Trophoblast cell (in vitro differentiated cells and primary cell): ENCODE data around the gene COX8C.
A peak's percentile ranks its signal among the peaks of the same experiment; 100 is the strongest.

Experiments
- DNase-seq, 2 donors: peaks; one replicate each; pipeline ENCODE4 v3.0.0-alpha.2; 2016
- H2AFZ ChIP-seq: 2 replicates; pipeline ENCODE4 v1.6.1; 2013; ENCODE audit warnings: low read length, moderate library complexity, mild to moderate bottlenecking; ENCODE audit not compliant: insufficient read depth, poor library complexity
- H2AK5ac ChIP-seq: 2 replicates; pipeline ENCODE4 v1.6.1; 2013; ENCODE audit warnings: mild to moderate bottlenecking, low read length
- H2BK120ac ChIP-seq: 2 replicates; pipeline ENCODE4 v1.6.1; 2013; ENCODE audit warnings: low read length, mild to moderate bottlenecking, moderate library complexity; ENCODE audit not compliant: insufficient read depth, poor library complexity
- H2BK12ac ChIP-seq: 2 replicates; pipeline ENCODE4 v1.6.1; 2013; ENCODE audit warnings: mild to moderate bottlenecking, low read length, moderate library complexity
- H2BK5ac ChIP-seq: 2 replicates; pipeline ENCODE4 v1.6.1; 2013; ENCODE audit warnings: low read length, low read depth, moderate library complexity, mild to moderate bottlenecking; ENCODE audit not compliant: poor library complexity
- H3K14ac ChIP-seq: 2 replicates; pipeline ENCODE4 v1.6.1; 2013; ENCODE audit warnings: mild to moderate bottlenecking, low read length
- H3K18ac ChIP-seq: 2 replicates; pipeline ENCODE4 v1.6.1; 2013; ENCODE audit warnings: mild to moderate bottlenecking, low read length
- H3K23ac ChIP-seq: 2 replicates; pipeline ENCODE4 v1.6.1; 2013; ENCODE audit warnings: low read length
- H3K27ac ChIP-seq: 2 replicates; pipeline ENCODE4 v1.5.1; 2013; ENCODE audit warnings: low read depth, mild to moderate bottlenecking, inconsistent platforms, low read length, moderate library complexity
- H3K27me3 ChIP-seq: 2 replicates; pipeline ENCODE4 v1.6.1; 2013; ENCODE audit warnings: inconsistent platforms, mild to moderate bottlenecking, low read length, moderate library complexity; ENCODE audit not compliant: insufficient read depth
- H3K36me3 ChIP-seq, 2 experiments: 1 replicate in 1 of 2; 2 replicates in 1 of 2; pipeline ENCODE4 v1.6.1; 2013; ENCODE audit warnings: low read length in 2 of 2, mild to moderate bottlenecking in 2 of 2, moderate library complexity in 1 of 2; ENCODE audit not compliant: insufficient read depth in 2 of 2, control insufficient read depth in 1 of 2
- H3K4ac ChIP-seq: 2 replicates; pipeline ENCODE4 v1.6.1; 2013; ENCODE audit warnings: low read depth, mild to moderate bottlenecking, low read length, moderate library complexity
- H3K4me1 ChIP-seq, 2 experiments: 1 replicate in 1 of 2; 2 replicates in 1 of 2; pipeline ENCODE4 v1.6.1; 2013; ENCODE audit warnings: low read length in 2 of 2, mild to moderate bottlenecking in 2 of 2, moderate library complexity in 1 of 2; ENCODE audit not compliant: insufficient read depth in 2 of 2, control insufficient read depth in 1 of 2
- H3K4me2 ChIP-seq: 2 replicates; pipeline ENCODE4 v1.6.1; 2013; ENCODE audit warnings: inconsistent platforms, mild to moderate bottlenecking, low read length, moderate library complexity
- H3K4me3 ChIP-seq: 2 replicates; pipeline ENCODE4 v1.5.1; 2013; ENCODE audit warnings: mild to moderate bottlenecking, low read depth, low read length, inconsistent platforms
- H3K79me1 ChIP-seq: one replicate; pipeline ENCODE4 v1.6.1; 2013; ENCODE audit warnings: low read length
- H3K79me2 ChIP-seq: 2 replicates; pipeline ENCODE4 v1.6.1; 2013; ENCODE audit warnings: low read length, mild to moderate bottlenecking; ENCODE audit not compliant: control insufficient read depth, insufficient read depth, poor library complexity
- H3K9ac ChIP-seq: 2 replicates; pipeline ENCODE4 v1.6.1; 2013; ENCODE audit warnings: mild to moderate bottlenecking, low read length
- H3K9me3 ChIP-seq: 2 replicates; pipeline ENCODE4 v1.6.1; 2013; ENCODE audit warnings: low read depth, mild to moderate bottlenecking, control low read depth, inconsistent platforms, low read length; ENCODE audit not compliant: insufficient read depth
- H4K12ac ChIP-seq: 2 replicates; pipeline ENCODE4 v1.6.1; 2013; ENCODE audit warnings: low read depth, mild to moderate bottlenecking, low read length, moderate library complexity
- H4K8ac ChIP-seq: 2 replicates; pipeline ENCODE4 v1.6.1; 2013; ENCODE audit warnings: low read depth, mild to moderate bottlenecking, low read length, moderate library complexity
- H4K91ac ChIP-seq: one replicate; pipeline ENCODE4 v1.6.1; 2013; ENCODE audit warnings: low read depth, mild to moderate bottlenecking, low read length, moderate library complexity
- WGBS: extraction: QIAGEN DNeasy Blood & Tissue Kit; methylation state at CpG from one replicate; pipeline ENCODE4 v1.1.7; 2013; ENCODE audit warnings: missing lambda C conversion rate; ENCODE audit not compliant: insufficient read length, insufficient coverage; ENCODE audit errors: extremely low coverage; 5-methylcytosine and 5-hydroxymethylcytosine counted together

COX8C gene

GRCh38 chr14:93322929-93323599, 23.9 kb upstream of the COX8C start:
- no CpG with 5 or more reads among the region's 5 CpGs for WGBS
- H3K36me3 ChIP-seq, result peaks cover 0 to 2% of the 10 kb centered on the region in 2 experiments
- H4K91ac ChIP-seq, result no peak overlapping the region

GRCh38 chr14:93323600-93324174, 23.3 kb upstream of the COX8C start:
- no peak overlapping the region for H3K27ac ChIP-seq
- no CpG with 5 or more reads among the region's 4 CpGs for WGBS
- peak overlapping the region; percentile 62 for H3K4ac ChIP-seq
- H3K79me2 ChIP-seq, result peaks cover 22% of the 10 kb centered on the region
- no peak overlapping the region for H4K8ac ChIP-seq
- H3K4me2 ChIP-seq, result no peak overlapping the region
- no peak overlapping the region for H2AK5ac ChIP-seq
- H3K23ac ChIP-seq, result no peak overlapping the region
- no peak overlapping the region for H2BK12ac ChIP-seq
- no peak overlapping the region for H3K14ac ChIP-seq
- H3K18ac ChIP-seq, result no peak overlapping the region
- H2AFZ ChIP-seq, result no peak overlapping the region
- H3K4me1 ChIP-seq, result peaks cover 6 to 12% of the 10 kb centered on the region in 2 experiments
- H4K91ac ChIP-seq, result no peak overlapping the region
- no peak overlapping the region for H3K9ac ChIP-seq
- H3K36me3 ChIP-seq, result peaks cover 0 to 2% of the 10 kb centered on the region in 2 experiments
- no peak overlapping the region for H2BK120ac ChIP-seq
- H3K79me1 ChIP-seq, result peaks cover 2% of the 10 kb centered on the region
- H4K12ac ChIP-seq, result no peak overlapping the region
- H3K9me3 ChIP-seq, result no peaks in the 10 kb centered on the region
- no peaks in the 10 kb centered on the region for H3K27me3 ChIP-seq
- DNase-seq, result no peak
- no peak overlapping the region for H3K4me3 ChIP-seq
- H2BK5ac ChIP-seq, result no peak overlapping the region

More at GRCh38 chr14:93322929-93323599, 23.9 kb upstream of the COX8C start:
- Histone ChIP-seq H2BK120ac (no peak overlapping the region), H2AFZ (no peak overlapping the region), H3K4me1 (peaks cover 6 to 13% of the 10 kb centered on the region in 2 experiments), H2AK5ac (no peak overlapping the region), H4K8ac (no peak overlapping the region), H3K23ac (no peak overlapping the region), H3K14ac (no peak overlapping the region), H3K79me2 (peaks cover 20% of the 10 kb centered on the region), H3K4me2 (no peak overlapping the region), H3K27me3 (no peaks in the 10 kb centered on the region), H3K18ac (peak overlapping the region; percentile 18), H3K9ac (no peak overlapping the region), H3K27ac (no peak overlapping the region), H3K79me1 (peaks cover 2% of the 10 kb centered on the region), H4K12ac (no peak overlapping the region), H2BK12ac (no peak overlapping the region), H3K4ac (peak overlapping the region; percentile 65), H2BK5ac (no peak overlapping the region), H3K4me3 (no peak overlapping the region), H3K9me3 (no peaks in the 10 kb centered on the region)
- no peak for DNase-seq

- Histone ChIP-seq H3K9ac (no peak overlapping the region), H3K79me1 (peaks cover 2% of the 10 kb centered on the region), H3K9me3 (no peaks in the 10 kb centered on the region), H3K27ac (no peak overlapping the region), H4K91ac (no peak overlapping the region), H3K4me1 (peaks cover 0 to 7% of the 10 kb centered on the region in 2 experiments), H3K23ac (no peak overlapping the region), H3K36me3 (peaks cover 0 to 2% of the 10 kb centered on the region in 2 experiments), H2BK12ac (peak overlapping the region; percentile 60), H3K14ac (peak overlapping the region; percentile 40), H3K79me2 (peaks cover 19% of the 10 kb centered on the region), H2AK5ac (no peak overlapping the region), H4K8ac (no peak overlapping the region), H2BK120ac (no peak overlapping the region), H3K4me2 (no peak overlapping the region), H3K4me3 (no peak overlapping the region), H3K4ac (peak overlapping the region; percentile 100), H2AFZ (no peak overlapping the region), H4K12ac (no peak overlapping the region), H3K27me3 (no peaks in the 10 kb centered on the region), H3K18ac (no peak overlapping the region), H2BK5ac (peak overlapping the region; percentile 52)
- WGBS, result no CpG with 5 or more reads among the region's 5 CpGs
- no peak for DNase-seq
Measured at GRCh38 chr14:93326196-93326595, 20.8 kb upstream of the COX8C start.

GRCh38 chr14:93328546-93328945, 18.4 kb upstream of the COX8C start:
- Histone ChIP-seq H4K8ac (no peak overlapping the region), H3K36me3 (peaks cover 0 to 2% of the 10 kb centered on the region in 2 experiments), H2BK5ac (no peak overlapping the region), H3K4me2 (no peak overlapping the region), H2AK5ac (no peak overlapping the region), H4K91ac (no peak overlapping the region), H3K27me3 (no peaks in the 10 kb centered on the region), H3K14ac (no peak overlapping the region), H4K12ac (no peak overlapping the region), H2AFZ (no peak overlapping the region), H2BK120ac (no peak overlapping the region), H3K4me3 (no peak overlapping the region), H3K9me3 (no peaks in the 10 kb centered on the region), H3K79me2 (peaks cover 25% of the 10 kb centered on the region), H3K27ac (no peak overlapping the region), H3K79me1 (peaks cover 14% of the 10 kb centered on the region), H3K4ac (peak overlapping the region; percentile 74), H3K18ac (no peak overlapping the region), H3K23ac (no peak overlapping the region), H3K4me1 (peaks cover 0 to 7% of the 10 kb centered on the region in 2 experiments), H2BK12ac (no peak overlapping the region), H3K9ac (no peak overlapping the region)
- DNase-seq, result no peak
- no CpG with 5 or more reads among the region's 6 CpGs for WGBS
